GM19468 (cell line): ENCODE results near the gene POLR3GL.

Source experiments
- ATAC-seq: cut with Tn5 transposase; IDR thresholded peaks from one replicate; pipeline ENCODE4 v1.9.1; 2021; ENCODE audit warnings: mild to moderate bottlenecking, moderate library complexity, moderate number of reproducible peaks; ENCODE audit not compliant: unreplicated experiment; ENCODE audit errors: extremely low read depth

POLR3GL gene

DNA sequence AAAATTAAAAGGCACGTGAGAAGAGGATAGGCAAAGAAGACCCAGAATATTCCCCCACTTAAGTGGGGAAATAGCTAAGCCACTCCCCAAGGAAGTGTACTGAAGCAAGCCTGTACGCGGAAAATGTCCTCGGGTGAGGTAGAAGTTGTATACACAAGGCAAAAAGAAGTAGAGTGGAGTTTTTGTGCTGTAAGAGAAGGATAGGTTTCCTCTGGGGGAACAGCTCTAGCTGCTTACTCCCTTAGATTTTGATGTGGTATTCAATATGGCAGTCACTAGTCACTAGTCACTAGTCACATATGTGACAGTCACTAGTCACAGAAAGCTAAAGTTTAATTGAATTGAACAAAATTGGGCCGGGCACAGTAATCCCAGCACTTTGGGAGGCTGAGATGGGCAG lies 24.3 kb downstream of the POLR3GL start:
- no peak for ATAC-seq

DNA sequence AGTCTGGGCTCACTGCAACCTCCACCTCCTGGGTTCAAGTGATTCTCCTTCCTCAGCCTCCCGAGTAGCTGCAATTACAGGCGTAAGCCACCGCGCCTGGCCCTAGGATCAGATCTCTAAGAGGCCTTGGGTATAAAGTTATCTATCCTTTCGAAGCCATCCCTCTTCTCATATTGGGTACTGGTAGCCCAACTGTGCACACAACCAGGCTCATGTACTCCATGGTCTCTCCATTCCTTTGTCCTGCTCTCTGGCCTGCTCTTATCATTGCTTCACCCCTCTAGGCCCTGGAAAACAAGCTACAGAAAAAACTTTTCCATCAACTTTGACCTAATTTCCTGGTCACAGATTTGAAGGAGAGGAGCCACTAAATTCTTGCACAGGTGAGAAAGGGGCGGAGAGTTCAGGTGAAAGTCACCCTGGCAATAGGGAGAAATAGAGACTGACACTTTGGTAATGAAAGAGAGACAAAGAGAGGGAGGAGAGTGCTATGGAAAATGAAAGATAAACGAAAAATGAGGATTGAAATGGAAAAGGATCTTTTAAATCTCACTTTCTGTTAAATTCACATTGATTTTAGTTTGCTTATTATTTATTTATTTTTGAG lies 25.9 kb downstream of the POLR3GL start:
- ATAC-seq: no peak

DNA sequence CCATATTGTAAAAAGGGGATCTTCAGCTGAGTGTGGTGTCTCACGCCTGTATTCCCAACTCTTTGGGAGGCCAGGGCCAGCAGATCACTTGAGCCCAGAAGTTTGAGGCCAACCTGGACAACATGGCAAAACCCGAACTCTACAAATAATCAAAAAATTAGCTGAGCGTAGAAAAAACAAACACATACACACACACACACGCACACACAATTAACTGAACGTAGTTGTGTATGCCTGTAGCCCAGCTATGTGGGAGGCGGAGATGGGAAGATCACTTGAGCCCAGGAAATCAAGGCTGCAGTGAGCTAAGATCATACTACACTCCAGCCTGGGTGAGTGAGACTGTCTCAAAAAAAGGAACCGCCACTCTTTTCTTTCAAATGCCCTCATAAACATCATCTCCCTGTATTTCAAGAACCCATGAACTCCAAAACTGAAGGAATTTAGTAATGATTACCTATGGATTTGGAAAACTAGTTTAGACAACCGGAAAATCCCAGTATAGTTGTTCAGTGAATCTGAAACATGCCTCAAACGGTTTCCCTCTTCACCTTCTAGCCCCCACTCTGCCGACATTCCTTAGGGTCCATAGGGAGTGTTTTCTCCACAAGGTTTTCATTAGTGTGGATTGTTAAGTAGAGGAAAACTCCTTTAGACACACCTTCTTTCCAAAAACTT lies 27.4 kb downstream of the POLR3GL start:
- no peak for ATAC-seq

DNA sequence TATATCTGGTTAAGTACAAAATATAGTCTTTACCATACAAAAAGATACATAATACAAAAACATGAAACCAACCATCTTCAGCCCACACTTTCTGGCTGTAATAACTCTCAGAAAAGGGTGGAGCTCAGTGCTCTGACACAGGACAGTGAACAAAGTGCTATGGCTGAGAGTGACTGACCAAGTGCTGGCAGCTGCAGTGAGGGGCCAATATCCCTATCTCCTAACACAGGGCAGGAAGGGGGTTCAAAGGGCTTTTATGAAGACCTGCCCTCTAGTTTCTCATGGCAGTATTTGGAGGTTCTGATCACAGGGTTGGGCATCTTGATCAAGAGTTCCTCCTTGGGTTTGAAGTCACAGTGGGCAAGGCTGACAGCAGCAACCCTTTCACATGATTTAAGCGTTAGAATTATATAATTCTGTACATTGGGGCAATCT lies 28.0 kb downstream of the POLR3GL start:
- ATAC-seq: no peak

DNA sequence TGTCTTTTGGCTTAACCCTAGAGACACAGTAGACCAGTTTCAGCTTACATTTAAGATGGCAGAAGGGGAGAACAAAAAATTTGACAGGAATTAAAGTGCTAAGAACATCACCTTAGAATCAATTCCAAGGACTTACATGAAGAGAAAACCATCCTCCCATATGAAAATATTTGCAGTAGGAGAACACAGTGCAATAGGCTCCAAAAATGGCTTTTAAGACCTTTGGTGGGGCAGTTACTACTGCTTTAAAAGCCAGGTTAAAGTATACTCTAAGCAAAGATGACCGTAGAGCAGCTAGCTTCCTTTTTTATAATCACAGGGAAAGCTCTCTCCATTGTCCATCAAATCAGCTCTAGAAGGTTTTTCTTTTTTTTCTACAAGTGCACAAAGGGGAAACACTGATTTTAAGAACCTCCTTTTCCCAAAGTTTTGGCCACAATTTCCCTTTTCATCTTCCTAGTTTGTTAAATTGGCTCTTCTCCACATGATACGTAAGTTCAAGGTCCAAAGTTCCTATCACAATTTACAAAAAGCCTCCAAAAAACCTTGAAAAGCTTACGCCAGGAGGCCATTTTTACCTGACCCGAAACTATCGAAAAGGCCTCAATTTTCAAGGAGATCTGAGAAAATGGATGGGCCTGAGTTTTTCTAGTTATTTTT lies 28.6 kb downstream of the POLR3GL start:
- no peak for ATAC-seq

DNA sequence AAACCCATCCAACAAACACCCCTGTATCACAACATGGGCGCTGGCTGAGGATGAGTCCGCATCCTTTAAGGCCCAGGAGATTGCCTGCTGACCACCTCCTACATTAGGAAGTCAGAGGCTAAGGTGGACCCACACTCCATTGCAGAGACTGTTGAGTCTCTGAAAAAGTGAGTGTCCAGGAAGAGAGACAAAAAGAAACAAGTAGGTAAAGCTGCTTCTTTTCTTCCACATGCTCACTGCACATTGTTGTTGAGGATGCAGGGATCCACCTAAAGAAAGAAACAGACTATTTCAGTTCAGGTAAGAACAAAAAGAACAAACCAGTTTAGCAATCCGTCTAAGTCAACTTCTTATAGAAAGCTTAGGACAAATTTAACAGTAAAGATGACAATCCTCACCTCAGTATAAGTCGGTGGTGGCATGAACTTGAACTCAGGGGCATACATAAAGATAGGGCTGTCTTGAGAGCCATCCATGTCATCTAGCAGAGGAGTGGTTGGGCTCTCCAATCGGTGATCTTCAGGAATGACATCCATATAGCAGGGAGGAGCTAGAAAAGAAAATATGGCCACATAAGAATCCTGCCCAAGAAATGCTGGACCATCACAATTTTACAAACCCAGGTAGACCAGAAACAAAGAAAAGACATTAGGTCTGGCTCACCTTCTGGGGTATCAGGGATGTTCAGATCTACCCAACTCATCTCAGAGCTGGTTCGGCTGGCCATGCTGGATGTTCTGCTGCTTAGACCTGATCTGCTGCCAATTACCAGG lies 29.3 kb downstream of the POLR3GL start:
- no peak for ATAC-seq

DNA sequence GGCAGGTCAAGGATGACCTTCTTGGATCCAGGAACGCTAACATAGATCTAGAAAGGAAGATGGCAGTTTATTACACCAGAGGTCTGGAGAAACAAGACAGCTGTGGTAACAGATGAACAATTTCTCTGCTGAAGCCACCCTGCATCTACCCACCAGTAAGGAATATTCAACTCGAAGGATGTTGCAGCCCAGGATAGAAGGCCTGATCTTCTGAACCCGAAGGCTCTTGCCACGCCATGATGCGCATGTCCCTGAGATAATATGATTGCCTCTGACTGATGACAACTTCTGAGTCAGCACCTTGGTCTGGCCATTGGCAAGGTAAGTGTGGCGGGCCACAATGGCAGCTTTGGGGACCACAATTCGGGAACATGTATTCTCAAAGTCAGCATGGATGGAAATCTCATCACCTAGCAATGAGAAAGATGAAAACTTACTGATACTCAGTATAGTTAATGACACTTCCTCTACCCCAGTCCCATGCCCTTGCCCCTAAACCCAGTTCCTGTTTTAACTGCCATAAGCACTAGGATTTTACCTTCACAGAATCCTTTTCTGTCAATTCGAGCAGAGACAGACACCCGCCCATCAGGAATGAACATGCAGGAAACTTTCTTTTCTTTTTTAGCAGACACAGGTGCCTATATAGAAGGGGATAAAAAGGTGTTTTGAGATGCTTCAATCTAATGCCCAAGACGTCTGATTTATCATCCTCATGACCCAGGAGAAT lies 30.1 kb downstream of the POLR3GL start:
- no peak for ATAC-seq

DNA sequence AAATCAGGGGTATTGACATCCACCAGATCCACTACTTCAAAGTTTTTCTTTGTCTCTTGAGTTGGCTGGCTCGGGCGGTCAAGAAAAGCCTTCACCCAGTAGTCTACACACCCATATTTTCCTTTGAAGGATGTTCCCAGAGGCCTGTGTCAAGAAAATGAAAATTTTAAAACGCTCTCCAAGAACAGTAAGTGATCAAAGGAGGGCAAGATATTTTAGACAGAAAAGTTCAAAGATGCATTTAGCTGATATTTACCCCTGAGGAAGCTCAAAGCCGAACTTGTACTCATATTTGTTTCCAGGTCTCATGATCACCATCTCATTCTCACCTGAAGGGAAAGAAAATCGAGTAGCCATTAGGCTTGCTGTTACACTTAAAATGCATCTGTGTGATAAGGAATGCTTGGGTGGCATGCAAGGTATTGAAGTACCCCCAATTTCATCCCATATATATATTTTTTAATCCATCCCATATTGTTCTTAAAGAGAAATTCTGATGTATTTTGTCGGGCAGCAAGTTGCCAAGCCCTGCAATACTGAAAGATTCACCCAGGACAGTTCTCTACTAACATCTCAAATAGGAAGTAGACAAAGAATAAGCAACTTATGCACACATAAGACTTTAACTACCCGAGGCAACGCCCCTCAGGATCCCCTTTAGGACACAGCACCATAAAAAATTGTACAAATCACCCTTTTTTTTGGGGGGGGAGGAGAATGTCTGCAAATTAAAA lies 30.8 kb downstream of the POLR3GL start:
- no peak for ATAC-seq

DNA sequence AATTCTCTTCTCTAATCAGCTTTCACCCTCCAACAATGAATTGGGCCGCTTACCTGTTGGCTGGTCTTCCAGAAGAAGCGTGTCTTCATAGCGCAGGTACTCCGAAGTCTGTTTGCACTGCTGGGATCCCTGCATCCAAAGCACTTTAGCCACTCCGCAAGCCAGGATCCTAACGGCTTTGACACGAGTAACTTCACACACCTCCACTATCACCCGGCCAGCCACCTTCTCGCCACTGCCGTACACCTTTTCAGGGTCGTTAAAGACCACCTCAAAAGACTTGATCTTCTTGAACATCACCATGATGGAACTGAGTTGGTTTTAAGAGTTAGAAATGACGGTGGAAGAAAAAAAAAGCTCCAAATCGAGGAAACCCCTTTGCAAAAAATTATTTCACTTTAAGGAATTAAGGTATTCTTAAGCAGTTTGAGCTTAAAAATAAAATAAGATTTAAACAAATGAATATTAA lies 31.5 kb downstream of the POLR3GL start:
- ATAC-seq: no peak

DNA sequence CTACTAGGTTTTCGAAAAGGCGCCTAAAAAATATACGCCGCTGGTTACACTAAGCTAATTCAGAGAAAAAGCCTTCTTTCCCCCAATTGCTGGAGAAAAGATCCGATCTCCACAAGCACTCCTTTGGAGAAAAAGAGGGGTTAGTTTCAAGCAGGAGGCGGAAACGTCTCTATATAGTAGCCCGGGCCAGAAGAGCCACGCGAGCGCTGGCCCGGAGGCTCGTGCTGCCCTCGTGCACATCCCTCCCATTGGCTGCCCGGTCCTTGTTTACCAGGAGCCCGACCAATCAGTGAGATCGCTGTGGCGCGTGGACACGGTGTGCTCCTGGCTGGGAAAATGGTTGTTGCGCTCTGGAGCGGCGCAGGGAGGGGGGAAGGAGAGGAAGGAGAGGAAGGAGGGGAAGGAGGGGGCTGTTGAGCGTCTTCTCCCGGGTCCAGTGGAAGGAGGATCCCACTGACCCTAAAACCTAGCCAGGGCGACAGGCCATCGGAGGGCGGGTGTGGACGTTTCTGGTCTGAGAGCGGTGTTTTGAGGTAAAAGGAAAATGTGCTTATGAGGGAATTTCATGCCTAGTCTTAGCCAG lies 32.0 kb downstream of the POLR3GL start, which contains the start of gene TXNIP:
Gene TXNIP, minus strand, starts transcription at position 147 of the 583 bp plus-strand sequence. CDS start 313 bp downstream, outside the sequence.
- peak; percentile 58 for ATAC-seq

DNA sequence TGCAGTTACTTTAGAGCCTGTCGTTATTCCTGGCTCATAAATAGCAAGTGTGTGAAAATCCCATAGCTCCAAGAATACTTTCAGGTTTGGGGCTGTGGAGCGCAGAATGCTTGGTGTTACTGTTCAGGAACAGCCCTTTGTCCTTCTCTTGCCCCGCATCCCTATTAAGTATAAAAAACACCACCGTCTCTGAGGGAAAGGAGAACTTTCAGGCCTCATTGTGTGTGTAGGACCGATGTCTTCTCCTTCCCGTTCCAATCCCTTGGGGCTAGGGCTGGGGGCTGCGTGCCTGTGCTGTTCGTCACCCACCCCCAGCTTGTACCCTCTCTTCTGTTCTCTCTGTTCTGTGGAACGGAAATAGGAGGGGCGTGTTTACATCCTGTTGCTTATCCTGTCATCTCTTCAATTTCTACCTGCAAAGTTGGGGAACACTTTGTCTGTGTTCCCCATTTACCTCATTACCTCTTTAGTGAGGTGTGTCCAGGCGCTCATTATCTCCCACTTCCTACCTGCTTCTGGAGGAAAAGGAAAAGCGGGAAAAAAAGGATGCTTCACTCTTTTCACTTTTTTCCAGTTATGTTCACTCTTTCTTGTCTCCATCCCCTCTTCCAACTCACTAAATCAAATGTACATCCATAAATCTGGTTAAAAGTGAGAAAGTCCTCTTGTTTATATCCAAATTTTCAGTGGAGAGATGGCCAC lies 32.7 kb downstream of the POLR3GL start:
- ATAC-seq: no peak

DNA sequence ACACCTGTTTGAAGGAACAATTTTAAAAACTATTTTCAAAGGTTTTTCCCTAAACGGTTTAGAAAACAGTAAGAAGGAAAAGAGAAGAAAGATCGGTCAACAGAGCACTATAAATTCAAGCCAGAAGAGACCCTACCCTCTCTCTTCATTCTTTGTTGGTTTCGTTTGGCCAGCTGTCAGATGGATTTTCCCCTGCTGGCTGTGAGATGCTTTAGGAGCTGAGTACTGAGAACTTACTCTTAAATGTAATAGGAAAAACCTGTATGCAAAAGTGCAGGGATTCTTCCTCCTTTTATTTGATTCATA lies 33.2 kb downstream of the POLR3GL start:
- no peak for ATAC-seq

DNA sequence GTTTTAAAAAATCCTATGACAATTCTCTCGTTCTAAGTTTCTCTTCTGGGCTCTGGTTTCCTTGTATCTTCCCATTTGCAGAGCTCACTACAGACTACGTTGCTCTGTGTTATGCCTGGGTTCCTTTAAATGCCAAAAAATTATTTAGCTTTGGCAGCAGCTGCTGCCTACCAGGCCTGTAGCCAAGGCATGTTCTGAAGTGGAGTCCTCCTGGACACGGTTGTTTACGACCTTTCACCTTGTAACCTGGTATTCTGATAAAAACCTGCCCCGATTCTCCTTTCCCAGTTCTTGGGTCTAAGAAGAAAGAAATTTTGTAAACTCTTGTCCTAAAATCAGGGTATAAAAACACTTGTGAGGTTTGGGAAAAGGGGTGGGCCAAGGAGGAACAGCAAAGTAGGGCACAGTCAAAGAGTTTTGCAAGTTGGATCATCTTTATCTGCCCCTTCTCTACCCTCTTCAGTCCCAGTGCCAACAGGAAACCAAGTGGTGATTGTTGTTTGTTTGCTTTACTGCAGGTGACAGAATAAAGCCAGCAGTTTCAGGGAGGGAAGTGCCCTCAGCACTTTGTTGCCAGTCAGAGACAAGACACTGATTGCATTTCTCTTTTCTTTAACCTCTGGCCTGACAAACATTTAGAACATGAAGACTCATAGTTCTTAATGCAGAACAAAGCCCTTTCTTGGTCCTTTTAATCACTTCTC lies 35.0 kb downstream of the POLR3GL start:
- ATAC-seq: no peak

DNA sequence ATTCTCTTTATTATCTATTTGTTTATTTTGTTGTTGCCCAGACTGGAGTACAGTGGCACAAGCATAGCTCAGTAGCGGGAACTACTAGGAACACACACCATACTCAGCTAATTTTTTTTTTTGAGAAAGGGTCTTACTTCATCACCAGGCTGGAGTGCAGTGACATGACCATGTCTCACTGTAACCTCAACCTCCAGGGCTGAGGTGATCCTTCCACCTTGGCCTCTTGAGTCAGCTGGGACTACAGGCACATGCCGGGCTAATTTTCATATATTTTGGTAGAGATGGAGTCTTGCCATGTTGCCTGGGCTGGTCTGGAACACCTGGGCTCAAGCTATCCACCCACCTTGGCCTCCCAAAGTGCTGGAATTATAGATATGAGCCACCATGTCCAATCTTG lies 37.2 kb downstream of the POLR3GL start:
- ATAC-seq: no peak

DNA sequence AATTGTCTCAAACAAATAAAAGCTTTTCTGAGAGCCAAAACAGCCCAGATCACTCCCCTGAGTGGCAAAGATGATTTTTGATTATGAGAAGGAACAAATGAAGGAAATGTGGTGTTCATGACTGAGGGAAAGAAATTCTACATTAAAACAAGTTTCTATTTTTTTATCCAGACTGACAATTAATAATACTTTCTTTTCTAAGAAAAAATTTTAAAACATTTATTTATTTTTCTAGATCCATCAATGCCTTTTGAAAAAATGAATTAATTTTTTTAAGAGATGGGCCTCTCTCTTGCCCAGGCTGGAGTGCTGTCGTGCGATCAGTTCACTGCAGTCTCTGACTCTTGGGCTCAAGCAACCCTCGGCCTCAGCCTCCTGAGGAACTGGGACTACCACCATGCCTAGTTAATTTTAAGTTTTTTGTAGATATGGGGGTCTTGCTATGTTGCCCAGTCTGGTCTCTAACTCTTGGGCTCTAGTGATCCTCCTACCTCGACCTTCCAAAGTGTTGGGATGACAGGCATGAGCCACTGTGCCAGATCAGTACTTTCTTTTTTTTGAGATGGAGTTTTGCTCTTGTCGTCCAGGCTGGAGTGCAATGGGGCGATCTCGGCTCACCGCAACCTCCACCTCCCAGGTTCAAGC lies 43.1 kb downstream of the POLR3GL start:
- no peak for ATAC-seq

DNA sequence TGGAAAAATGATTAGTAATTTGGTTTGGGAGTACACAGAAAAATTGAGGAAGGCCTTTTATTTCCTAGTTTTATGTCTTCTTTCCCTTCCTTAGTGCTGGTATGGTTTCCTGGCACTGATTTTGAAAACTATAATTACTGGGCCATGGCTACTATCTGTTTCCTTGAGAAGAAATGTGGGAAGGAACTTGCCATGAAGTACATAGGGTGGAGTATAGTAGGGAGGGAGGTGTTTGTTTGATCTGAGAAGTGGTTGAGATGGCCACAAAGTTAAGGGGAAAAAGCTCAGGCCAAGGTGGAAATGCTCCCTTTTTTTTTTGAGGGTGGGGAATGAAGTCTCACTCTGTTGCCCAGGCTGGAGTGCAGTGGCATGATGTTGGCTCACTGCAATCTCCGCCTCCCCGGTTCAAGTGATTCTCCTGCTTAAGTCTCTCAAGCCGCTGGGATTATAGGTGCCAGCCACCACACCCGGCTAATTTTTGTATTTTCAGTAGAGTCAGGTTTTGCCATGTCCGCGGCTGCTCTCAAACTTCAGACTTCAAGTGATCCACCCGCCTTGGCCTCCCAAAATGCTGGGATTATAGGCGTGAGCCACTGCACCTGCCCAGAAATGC lies 45.7 kb downstream of the POLR3GL start:
- no peak for ATAC-seq
